ENCODE results near the gene NGFR.

Gene NGFR

GRCh38 chr17:49494399-49494985 is 601 bp upstream of the NGFR start:
- Histone ChIP-seq H3K4me1 (ENCODE audit: control insufficient read depth in 1 of 2, insufficient read depth in 1 of 2, low read depth in 1 of 2, low read length in 1 of 2) (peaks cover 6 to 28% of the 10 kb centered on the region in 2 experiments), H3K27ac (no peak overlapping the region), H3K27me3 (peaks cover 100% of the 10 kb centered on the region), H3K4me3 (ENCODE audit: low read depth in 1 of 2, low read length in 1 of 2) (no peak overlapping the region), H3K9me3 (no peaks in the 10 kb centered on the region), H3K36me3 (no peaks in the 10 kb centered on the region)
- no peak for TF ChIP-seq CTCF (IDR thresholded peaks at IDR 0.05)

GRCh38 chr17:49495842-49496182 is 719 bp downstream of the NGFR start:
- TF ChIP-seq CTCF (IDR thresholded peaks at IDR 0.05), result no peak
- Histone ChIP-seq H3K27me3 (peaks cover 100% of the 10 kb centered on the region), H3K4me1 (ENCODE audit: control insufficient read depth in 1 of 2, insufficient read depth in 1 of 2, low read depth in 1 of 2, low read length in 1 of 2) (peaks cover 6 to 28% of the 10 kb centered on the region in 2 experiments), H3K9me3 (no peaks in the 10 kb centered on the region), H3K4me3 (ENCODE audit: low read depth in 1 of 2, low read length in 1 of 2) (no peak overlapping the region), H3K36me3 (no peaks in the 10 kb centered on the region), H3K27ac (no peak overlapping the region)

GRCh38 chr17:49496183-49496866 is 1.2 kb downstream of the NGFR start:
- Histone ChIP-seq H3K9me3 (no peaks in the 10 kb centered on the region), H3K27me3 (peaks cover 100% of the 10 kb centered on the region), H3K4me3 (ENCODE audit: low read depth in 1 of 2, low read length in 1 of 2) (peak overlapping the region in 1 of 2 experiments; percentile 20), H3K4me1 (ENCODE audit: control insufficient read depth in 1 of 2, insufficient read depth in 1 of 2, low read depth in 1 of 2, low read length in 1 of 2) (peaks cover 6 to 28% of the 10 kb centered on the region in 2 experiments), H3K27ac (no peak overlapping the region), H3K36me3 (no peaks in the 10 kb centered on the region)
- peak; percentile 34 for TF ChIP-seq CTCF (IDR thresholded peaks at IDR 0.05)

- no peaks in the 10 kb centered on the region for H3K9me3 ChIP-seq
- H3K4me3 ChIP-seq (ENCODE audit: low read depth in 1 of 2, low read length in 1 of 2), result peak overlapping the region in 1 of 2 experiments; percentile 20
- H3K4me1 ChIP-seq (ENCODE audit: control insufficient read depth in 1 of 2, insufficient read depth in 1 of 2, low read depth in 1 of 2, low read length in 1 of 2), result peaks cover 6 to 28% of the 10 kb centered on the region in 2 experiments
- H3K27me3 ChIP-seq, result peaks cover 100% of the 10 kb centered on the region
- no peaks in the 10 kb centered on the region for H3K36me3 ChIP-seq
- no peak for TF ChIP-seq CTCF (IDR thresholded peaks at IDR 0.05)
- H3K27ac ChIP-seq, result no peak overlapping the region
These were observed 1.7 kb downstream of the NGFR start for GRCh38 chr17:49496867-49497147.

GRCh38 chr17:49497148-49498028 is 2.3 kb downstream of the NGFR start:
- no peaks in the 10 kb centered on the region for H3K36me3 ChIP-seq
- no peak for TF ChIP-seq CTCF (IDR thresholded peaks at IDR 0.05)
- no peak overlapping the region for H3K4me3 ChIP-seq (ENCODE audit: low read depth in 1 of 2, low read length in 1 of 2)
- H3K27me3 ChIP-seq, result peaks cover 100% of the 10 kb centered on the region
- H3K27ac ChIP-seq, result no peak overlapping the region
- H3K4me1 ChIP-seq (ENCODE audit: control insufficient read depth in 1 of 2, insufficient read depth in 1 of 2, low read depth in 1 of 2, low read length in 1 of 2), result peaks cover 6 to 28% of the 10 kb centered on the region in 2 experiments
- no peaks in the 10 kb centered on the region for H3K9me3 ChIP-seq
